HepG2 (cell line): ENCODE measurements around the gene TFG. TPM values are rescaled to one million over a fixed set of nuclear protein-coding genes. Genes with fewer than 3 reads are reported as not detected.

ENCODE experiments used
- CBX2 ChIP-seq, 2 experiments: fragments of 200-600 bp in 1 of 2; sonication (generic); formaldehyde crosslinking in 1 of 2; IDR thresholded peaks; 2 replicates each; pipeline versions ENCODE4 v1.7.0 to v1.8.1; 2018 to 2022; ENCODE audit warnings: low read depth in 2 of 2, low read length in 1 of 2, mild to moderate bottlenecking in 1 of 2, missing genetic modification reagents in 1 of 2
- FOXA1 ChIP-seq, 2 experiments: fragments of 450-650 bp in 1 of 2; sonication (generic) in 1 of 2; formaldehyde crosslinking in 1 of 2; IDR thresholded peaks; 2 replicates each; pipeline versions ENCODE4 v1.4.0 to v1.6.1; 2016 to 2020; ENCODE audit warnings: missing genetic modification reagents in 1 of 2
- GLMP ChIP-seq: sonication (generic); formaldehyde crosslinking; IDR thresholded peaks from 2 replicates; pipeline ENCODE4 v1.9.0; 2021; ENCODE audit warnings: missing genetic modification reagents, mild to moderate bottlenecking, borderline replicate concordance
- HNRNPL ChIP-seq: fragments of 200-400 bp; formaldehyde crosslinking; IDR thresholded peaks from 2 replicates; pipeline ENCODE4 v1.6.1; 2017; ENCODE audit warnings: mild to moderate bottlenecking, low read depth, low read length
- MEIS1 ChIP-seq: sonication (generic); formaldehyde crosslinking; IDR thresholded peaks from 2 replicates; pipeline ENCODE4 v1.9.0; 2021; ENCODE audit warnings: mild to moderate bottlenecking, missing genetic modification reagents, moderate library complexity, borderline replicate concordance
- NFIC ChIP-seq: IDR thresholded peaks from 2 replicates; pipeline ENCODE4 v1.6.1; 2012; ENCODE audit warnings: mild to moderate bottlenecking, low read length, inconsistent platforms
- SMAD1 ChIP-seq: sonication (generic); formaldehyde crosslinking; IDR thresholded peaks from 2 replicates; pipeline ENCODE4 v1.4.0; 2020; ENCODE audit warnings: missing genetic modification reagents, low read depth, mild to moderate bottlenecking, borderline replicate concordance
- SOX13 ChIP-seq, 3 experiments: fragments of 450-650 bp in 1 of 3; sonication (generic) in 1 of 3; formaldehyde crosslinking in 1 of 3; IDR thresholded peaks in 2 of 3; conservative IDR thresholded peaks in 1 of 3; 2 replicates each; pipeline versions ENCODE4 v1.5.0 to v1.6.1; 2016 to 2020; ENCODE audit warnings: antibody characterized with exemption in 1 of 3, mild to moderate bottlenecking in 1 of 3, missing compliant biosample characterization in 1 of 3, missing genetic modification reagents in 1 of 3, moderate library complexity in 1 of 3
- ZNF263 ChIP-seq: sonication (generic); formaldehyde crosslinking; IDR thresholded peaks from 2 replicates; pipeline ENCODE4 v1.4.0; 2020; ENCODE audit warnings: missing genetic modification reagents
- ZNF331 ChIP-seq: sonication (generic); formaldehyde crosslinking; IDR thresholded peaks from 2 replicates; pipeline ENCODE4 v1.4.0; 2020; ENCODE audit warnings: missing genetic modification reagents
- ZNF556 ChIP-seq: sonication (generic); formaldehyde crosslinking; IDR thresholded peaks from 2 replicates; pipeline ENCODE4 v1.4.0; 2020; ENCODE audit warnings: mild to moderate bottlenecking, missing genetic modification reagents, borderline replicate concordance
- ZSCAN9 ChIP-seq: IDR thresholded peaks from 2 replicates; pipeline ENCODE4 v1.6.1; 2016; ENCODE audit warnings: borderline replicate concordance
- polyA plus RNA-seq, 8 experiments: library from polyadenylated mRNA; depleted of rRNA in 3 of 8; stranded (reverse) in 7 of 8; unstranded in 1 of 8; fragments of >200 nt; fragmentation: Illumina TruSeq in 4 of 8; extraction: Trizol in 4 of 8; gene quantifications; 2 replicates each; pipeline versions ENCODE4 v1.2.1 to v1.2.3, GENCODE V29; 2011 to 2016; ENCODE audit warnings: low read depth in 4 of 8, missing spikeins in 1 of 8, mixed read lengths in 1 of 8; ENCODE audit not compliant: insufficient read depth in 1 of 8
- total RNA-seq, 5 experiments: library from RNA; depleted of rRNA; stranded (reverse); fragments of >200 nt; fragmentation: Illumina TruSeq; extraction: Trizol; gene quantifications; 2 replicates each; pipeline ENCODE4 v1.2.3, GENCODE V29; 2016; ENCODE audit warnings: low read depth in 1 of 5
- TF ChIP-seq, protein P1 (sequence below): sonication (generic); formaldehyde crosslinking; IDR thresholded peaks from 2 replicates; pipeline ENCODE4 v1.5.0; 2020; ENCODE audit warnings: mild to moderate bottlenecking, missing genetic modification reagents
- TF ChIP-seq, protein P2 (sequence below): sonication (generic); formaldehyde crosslinking; IDR thresholded peaks from 2 replicates; pipeline ENCODE4 v1.4.0; 2020; ENCODE audit warnings: missing genetic modification reagents, borderline replicate concordance
- TF ChIP-seq, protein P3 (sequence below): sonication (generic); formaldehyde crosslinking; IDR thresholded peaks from 2 replicates; pipeline ENCODE4 v1.4.0; 2020; ENCODE audit warnings: missing genetic modification reagents
- TF ChIP-seq, protein P4 (sequence below): sonication (generic); formaldehyde crosslinking; IDR thresholded peaks from 2 replicates; pipeline ENCODE4 v1.5.0; 2020; ENCODE audit warnings: mild to moderate bottlenecking, missing genetic modification reagents

Gene TFG
- total and polyA plus RNA-seq, 2 of the 13 experiments (the other 11 are each of a cell fraction or from before 2014, with no cell fraction given) = 53.6 to 71.7 TPM

GRCh38 chr3:100708989-100709841, at the start of gene TFG (continued):
- no peak for TF ChIP-seq CBX2 (IDR thresholded peaks at IDR 0.05; ENCODE audit: low read depth, low read length)
- TF ChIP-seq CBX2 (CRISPR knock-in tag; IDR thresholded peaks at IDR 0.05; ENCODE audit: low read depth) = no peak; the same call in none of the 2 replicates
- TF ChIP-seq, protein P1, sequence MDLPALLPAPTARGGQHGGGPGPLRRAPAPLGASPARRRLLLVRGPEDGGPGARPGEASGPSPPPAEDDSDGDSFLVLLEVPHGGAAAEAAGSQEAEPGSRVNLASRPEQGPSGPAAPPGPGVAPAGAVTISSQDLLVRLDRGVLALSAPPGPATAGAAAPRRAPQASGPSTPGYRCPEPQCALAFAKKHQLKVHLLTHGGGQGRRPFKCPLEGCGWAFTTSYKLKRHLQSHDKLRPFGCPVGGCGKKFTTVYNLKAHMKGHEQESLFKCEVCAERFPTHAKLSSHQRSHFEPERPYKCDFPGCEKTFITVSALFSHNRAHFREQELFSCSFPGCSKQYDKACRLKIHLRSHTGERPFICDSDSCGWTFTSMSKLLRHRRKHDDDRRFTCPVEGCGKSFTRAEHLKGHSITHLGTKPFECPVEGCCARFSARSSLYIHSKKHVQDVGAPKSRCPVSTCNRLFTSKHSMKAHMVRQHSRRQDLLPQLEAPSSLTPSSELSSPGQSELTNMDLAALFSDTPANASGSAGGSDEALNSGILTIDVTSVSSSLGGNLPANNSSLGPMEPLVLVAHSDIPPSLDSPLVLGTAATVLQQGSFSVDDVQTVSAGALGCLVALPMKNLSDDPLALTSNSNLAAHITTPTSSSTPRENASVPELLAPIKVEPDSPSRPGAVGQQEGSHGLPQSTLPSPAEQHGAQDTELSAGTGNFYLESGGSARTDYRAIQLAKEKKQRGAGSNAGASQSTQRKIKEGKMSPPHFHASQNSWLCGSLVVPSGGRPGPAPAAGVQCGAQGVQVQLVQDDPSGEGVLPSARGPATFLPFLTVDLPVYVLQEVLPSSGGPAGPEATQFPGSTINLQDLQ (CRISPR knock-in tag) = no peak
- TF ChIP-seq, protein P2, sequence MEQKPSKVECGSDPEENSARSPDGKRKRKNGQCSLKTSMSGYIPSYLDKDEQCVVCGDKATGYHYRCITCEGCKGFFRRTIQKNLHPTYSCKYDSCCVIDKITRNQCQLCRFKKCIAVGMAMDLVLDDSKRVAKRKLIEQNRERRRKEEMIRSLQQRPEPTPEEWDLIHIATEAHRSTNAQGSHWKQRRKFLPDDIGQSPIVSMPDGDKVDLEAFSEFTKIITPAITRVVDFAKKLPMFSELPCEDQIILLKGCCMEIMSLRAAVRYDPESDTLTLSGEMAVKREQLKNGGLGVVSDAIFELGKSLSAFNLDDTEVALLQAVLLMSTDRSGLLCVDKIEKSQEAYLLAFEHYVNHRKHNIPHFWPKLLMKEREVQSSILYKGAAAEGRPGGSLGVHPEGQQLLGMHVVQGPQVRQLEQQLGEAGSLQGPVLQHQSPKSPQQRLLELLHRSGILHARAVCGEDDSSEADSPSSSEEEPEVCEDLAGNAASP (CRISPR knock-in tag) = peak; percentile 19; the same call in 1 of the 2 replicates
- TF ChIP-seq ZSCAN9 = no peak; the same call in 1 of the 2 replicates
- TF ChIP-seq ZNF331 (CRISPR knock-in tag) = 0 out of 2 replicates have a peak, but pooled peaks have one; percentile 67
- no peak for TF ChIP-seq MEIS1
- TF ChIP-seq, protein P3, sequence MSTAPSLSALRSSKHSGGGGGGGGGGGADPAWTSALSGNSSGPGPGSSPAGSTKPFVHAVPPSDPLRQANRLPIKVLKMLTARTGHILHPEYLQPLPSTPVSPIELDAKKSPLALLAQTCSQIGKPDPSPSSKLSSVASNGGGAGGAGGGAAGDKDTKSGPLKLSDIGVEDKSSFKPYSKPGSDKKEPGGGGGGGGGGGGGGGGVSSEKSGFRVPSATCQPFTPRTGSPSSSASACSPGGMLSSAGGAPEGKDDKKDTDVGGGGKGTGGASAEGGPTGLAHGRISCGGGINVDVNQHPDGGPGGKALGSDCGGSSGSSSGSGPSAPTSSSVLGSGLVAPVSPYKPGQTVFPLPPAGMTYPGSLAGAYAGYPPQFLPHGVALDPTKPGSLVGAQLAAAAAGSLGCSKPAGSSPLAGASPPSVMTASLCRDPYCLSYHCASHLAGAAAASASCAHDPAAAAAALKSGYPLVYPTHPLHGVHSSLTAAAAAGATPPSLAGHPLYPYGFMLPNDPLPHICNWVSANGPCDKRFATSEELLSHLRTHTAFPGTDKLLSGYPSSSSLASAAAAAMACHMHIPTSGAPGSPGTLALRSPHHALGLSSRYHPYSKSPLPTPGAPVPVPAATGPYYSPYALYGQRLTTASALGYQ (CRISPR knock-in tag) = no peak; the same call in 1 of the 2 replicates
- peak; percentile 78; the same call in 1 of the 2 replicates for TF ChIP-seq ZNF556 (CRISPR knock-in tag)
- TF ChIP-seq ZNF263 = peak; percentile 60; the same call in 1 of the 2 replicates
- no peak for TF ChIP-seq FOXA1 (IDR thresholded peaks at IDR 0.05)
- no peak; the same call in 1 of the 2 replicates for TF ChIP-seq FOXA1 (CRISPR knock-in tag; IDR thresholded peaks at IDR 0.05)
- TF ChIP-seq HNRNPL = no peak
- no peak for TF ChIP-seq GLMP (CRISPR knock-in tag)
- TF ChIP-seq SMAD1 (CRISPR knock-in tag) = 0 out of 2 replicates have a peak, but pooled peaks have one; percentile 17
- TF ChIP-seq SOX13 (IDR thresholded peaks at IDR 0.05) = no peak
- no peak; a peak in 1 of 4 replicates for TF ChIP-seq SOX13 (CRISPR knock-in tag; conservative IDR thresholded peaks at IDR 0.05 in 1 of 2, IDR thresholded peaks at IDR 0.05 in 1 of 2)
- TF ChIP-seq NFIC = no peak
- TF ChIP-seq, protein P4, sequence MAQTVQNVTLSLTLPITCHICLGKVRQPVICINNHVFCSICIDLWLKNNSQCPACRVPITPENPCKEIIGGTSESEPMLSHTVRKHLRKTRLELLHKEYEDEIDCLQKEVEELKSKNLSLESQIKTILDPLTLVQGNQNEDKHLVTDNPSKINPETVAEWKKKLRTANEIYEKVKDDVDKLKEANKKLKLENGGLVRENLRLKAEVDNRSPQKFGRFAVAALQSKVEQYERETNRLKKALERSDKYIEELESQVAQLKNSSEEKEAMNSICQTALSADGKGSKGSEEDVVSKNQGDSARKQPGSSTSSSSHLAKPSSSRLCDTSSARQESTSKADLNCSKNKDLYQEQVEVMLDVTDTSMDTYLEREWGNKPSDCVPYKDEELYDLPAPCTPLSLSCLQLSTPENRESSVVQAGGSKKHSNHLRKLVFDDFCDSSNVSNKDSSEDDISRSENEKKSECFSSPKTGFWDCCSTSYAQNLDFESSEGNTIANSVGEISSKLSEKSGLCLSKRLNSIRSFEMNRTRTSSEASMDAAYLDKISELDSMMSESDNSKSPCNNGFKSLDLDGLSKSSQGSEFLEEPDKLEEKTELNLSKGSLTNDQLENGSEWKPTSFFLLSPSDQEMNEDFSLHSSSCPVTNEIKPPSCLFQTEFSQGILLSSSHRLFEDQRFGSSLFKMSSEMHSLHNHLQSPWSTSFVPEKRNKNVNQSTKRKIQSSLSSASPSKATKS (CRISPR knock-in tag) = no peak
